ENCODE data around the gene EARS2.

EARS2 gene

GRCh38 chr16:23575834-23576233, 18.7 kb upstream of the EARS2 start:
- H3K4me3 ChIP-seq (ENCODE audit: low read depth, low read length) = no peak overlapping the region
- no peak overlapping the region for H3K9ac ChIP-seq
- no peaks in the 10 kb centered on the region for H3K9me3 ChIP-seq (ENCODE audit: control insufficient read depth, low read length)
- no peaks in the 10 kb centered on the region for H3K4me1 ChIP-seq
- no peak overlapping the region for H3K27ac ChIP-seq
- no peaks in the 10 kb centered on the region for H3K36me3 ChIP-seq (ENCODE audit: control insufficient read depth, insufficient read depth, low read length)
- H3K4me2 ChIP-seq (ENCODE audit: low read length) = no peak overlapping the region
- H2AFZ ChIP-seq = no peak overlapping the region
- no peaks in the 10 kb centered on the region for H3K27me3 ChIP-seq (ENCODE audit: control insufficient read depth, insufficient read depth, low read length)
- TF ChIP-seq, protein P1, sequence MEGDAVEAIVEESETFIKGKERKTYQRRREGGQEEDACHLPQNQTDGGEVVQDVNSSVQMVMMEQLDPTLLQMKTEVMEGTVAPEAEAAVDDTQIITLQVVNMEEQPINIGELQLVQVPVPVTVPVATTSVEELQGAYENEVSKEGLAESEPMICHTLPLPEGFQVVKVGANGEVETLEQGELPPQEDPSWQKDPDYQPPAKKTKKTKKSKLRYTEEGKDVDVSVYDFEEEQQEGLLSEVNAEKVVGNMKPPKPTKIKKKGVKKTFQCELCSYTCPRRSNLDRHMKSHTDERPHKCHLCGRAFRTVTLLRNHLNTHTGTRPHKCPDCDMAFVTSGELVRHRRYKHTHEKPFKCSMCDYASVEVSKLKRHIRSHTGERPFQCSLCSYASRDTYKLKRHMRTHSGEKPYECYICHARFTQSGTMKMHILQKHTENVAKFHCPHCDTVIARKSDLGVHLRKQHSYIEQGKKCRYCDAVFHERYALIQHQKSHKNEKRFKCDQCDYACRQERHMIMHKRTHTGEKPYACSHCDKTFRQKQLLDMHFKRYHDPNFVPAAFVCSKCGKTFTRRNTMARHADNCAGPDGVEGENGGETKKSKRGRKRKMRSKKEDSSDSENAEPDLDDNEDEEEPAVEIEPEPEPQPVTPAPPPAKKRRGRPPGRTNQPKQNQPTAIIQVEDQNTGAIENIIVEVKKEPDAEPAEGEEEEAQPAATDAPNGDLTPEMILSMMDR (IDR thresholded peaks at IDR 0.05) = no peak
- H3K79me2 ChIP-seq = no peaks in the 10 kb centered on the region

- TF ChIP-seq, protein P1 (IDR thresholded peaks at IDR 0.05) = no peak
- no peaks in the 10 kb centered on the region for H3K36me3 ChIP-seq (ENCODE audit: control insufficient read depth, insufficient read depth, low read length)
Observed at GRCh38 chr16:23573817-23574216, 16.7 kb upstream of the EARS2 start.

DNA sequence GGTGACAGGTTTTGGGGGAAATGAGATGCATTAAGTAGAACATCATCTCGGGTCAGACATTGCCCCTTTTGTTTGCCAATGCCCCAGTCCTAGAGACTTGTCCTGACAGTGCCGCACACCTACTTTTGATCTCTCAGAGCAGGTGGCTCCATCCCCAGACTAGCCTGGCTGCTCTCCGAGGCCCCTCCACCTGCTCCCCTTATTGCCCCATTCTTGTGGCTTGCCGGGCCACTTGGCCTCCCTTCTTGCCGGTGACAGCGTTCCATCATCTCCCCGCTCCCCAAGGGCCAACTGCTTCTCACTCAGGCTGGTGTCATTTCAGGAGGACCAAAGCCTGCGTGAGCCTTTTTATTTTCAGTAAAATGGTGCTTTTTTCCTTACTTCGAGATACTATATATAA, 15.2 kb upstream of the EARS2 start:
- Histone ChIP-seq H3K36me3 (ENCODE audit: control insufficient read depth, insufficient read depth, low read length) (no peaks in the 10 kb centered on the region), H3K9me3 (ENCODE audit: control insufficient read depth, low read length) (no peaks in the 10 kb centered on the region), H3K27me3 (ENCODE audit: control insufficient read depth, insufficient read depth, low read length) (no peaks in the 10 kb centered on the region), H3K4me2 (ENCODE audit: low read length) (no peak overlapping the region), H3K4me3 (ENCODE audit: low read depth, low read length) (no peak overlapping the region), H3K27ac (no peak overlapping the region), H2AFZ (no peak overlapping the region), H3K9ac (no peak overlapping the region), H3K79me2 (no peaks in the 10 kb centered on the region), H3K4me1 (no peaks in the 10 kb centered on the region)
- TF ChIP-seq, protein P1 (IDR thresholded peaks at IDR 0.05) = no peak

More at GRCh38 chr16:23573817-23574216, 16.7 kb upstream of the EARS2 start:
- Histone ChIP-seq H3K27ac (no peak overlapping the region), H3K4me2 (ENCODE audit: low read length) (no peak overlapping the region), H3K9me3 (ENCODE audit: control insufficient read depth, low read length) (no peaks in the 10 kb centered on the region), H3K4me1 (no peaks in the 10 kb centered on the region), H3K27me3 (ENCODE audit: control insufficient read depth, insufficient read depth, low read length) (no peaks in the 10 kb centered on the region), H3K9ac (no peak overlapping the region), H2AFZ (no peak overlapping the region), H3K79me2 (no peaks in the 10 kb centered on the region), H3K4me3 (ENCODE audit: low read depth, low read length) (no peak overlapping the region)

DNA sequence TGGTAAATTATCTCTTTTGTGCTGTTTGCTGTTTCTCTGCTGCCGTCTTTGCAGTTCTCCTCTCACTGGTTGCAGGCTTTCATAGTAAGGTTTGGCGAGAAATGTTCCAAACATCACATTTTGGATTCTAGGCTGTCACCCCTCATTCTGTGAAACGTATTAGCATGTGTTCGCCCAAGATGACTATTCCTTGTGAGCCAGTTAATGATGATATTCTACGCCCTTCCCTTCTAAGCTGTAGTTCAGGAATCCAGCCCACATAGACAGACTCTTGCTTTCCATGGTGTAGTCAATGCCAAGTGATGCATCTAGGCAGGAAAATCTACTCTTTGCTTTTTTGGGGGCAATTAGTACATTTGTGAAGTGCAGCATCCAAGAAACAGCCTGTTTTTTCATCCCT, 14.7 kb upstream of the EARS2 start:
- H3K4me1 ChIP-seq = no peaks in the 10 kb centered on the region
- H3K4me3 ChIP-seq (ENCODE audit: low read depth, low read length) = no peak overlapping the region
- H3K9me3 ChIP-seq (ENCODE audit: control insufficient read depth, low read length) = no peaks in the 10 kb centered on the region
- no peak overlapping the region for H3K27ac ChIP-seq
- TF ChIP-seq, protein P1 (IDR thresholded peaks at IDR 0.05) = no peak
- H3K27me3 ChIP-seq (ENCODE audit: control insufficient read depth, insufficient read depth, low read length) = no peaks in the 10 kb centered on the region
- H3K79me2 ChIP-seq = no peaks in the 10 kb centered on the region
- no peaks in the 10 kb centered on the region for H3K36me3 ChIP-seq (ENCODE audit: control insufficient read depth, insufficient read depth, low read length)
- no peak overlapping the region for H2AFZ ChIP-seq
- no peak overlapping the region for H3K4me2 ChIP-seq (ENCODE audit: low read length)
- H3K9ac ChIP-seq = no peak overlapping the region

- Histone ChIP-seq H3K9ac (no peak overlapping the region), H3K9me3 (ENCODE audit: control insufficient read depth, low read length) (no peaks in the 10 kb centered on the region), H3K79me2 (no peaks in the 10 kb centered on the region), H3K27me3 (ENCODE audit: control insufficient read depth, insufficient read depth, low read length) (no peaks in the 10 kb centered on the region), H3K4me1 (no peaks in the 10 kb centered on the region), H3K4me2 (ENCODE audit: low read length) (no peak overlapping the region), H3K36me3 (ENCODE audit: control insufficient read depth, insufficient read depth, low read length) (no peaks in the 10 kb centered on the region), H2AFZ (no peak overlapping the region), H3K4me3 (ENCODE audit: low read depth, low read length) (no peak overlapping the region), H3K27ac (no peak overlapping the region)
- TF ChIP-seq, protein P1 (IDR thresholded peaks at IDR 0.05) = no peak
Observed at GRCh38 chr16:23570992-23571632, 14.0 kb upstream of the EARS2 start.
